Loucy (cell line): ENCODE data around the gene BTBD10.

ENCODE experiments used
- H2AFZ ChIP-seq: fragments of 200-600 bp; sonication (generic); 2 replicates; pipeline ENCODE4 v1.6.0; 2016; ENCODE audit warnings: antibody characterized with exemption, mild to moderate bottlenecking, low read length, moderate library complexity
- H3F3A ChIP-seq: fragments of 200-600 bp; 2 replicates; pipeline ENCODE4 v1.6.0; 2016; ENCODE audit warnings: antibody characterized with exemption, low read depth, mild to moderate bottlenecking
- H3K27me3 ChIP-seq: fragments of 200-600 bp; sonication (generic); 2 replicates; pipeline ENCODE4 v1.6.1; 2014; ENCODE audit warnings: low read length, mild to moderate bottlenecking; ENCODE audit not compliant: insufficient read depth, poor library complexity, severe bottlenecking
- H3K36me3 ChIP-seq: fragments of 200-600 bp; sonication (generic); 2 replicates; pipeline ENCODE4 v1.6.1; 2016; ENCODE audit warnings: low read length; ENCODE audit not compliant: insufficient read depth
- H3K4me1 ChIP-seq: fragments of 200-600 bp; sonication (generic); 2 replicates; pipeline ENCODE4 v1.5.1; 2014; ENCODE audit warnings: low read length, mild to moderate bottlenecking; ENCODE audit not compliant: insufficient read depth, poor library complexity, severe bottlenecking
- H3K4me2 ChIP-seq: fragments of 200-600 bp; sonication (generic); 2 replicates; pipeline ENCODE4 v1.6.0; 2014; ENCODE audit warnings: antibody characterized with exemption, low read length, low read depth, mild to moderate bottlenecking; ENCODE audit not compliant: poor library complexity, severe bottlenecking
- H3K4me3 ChIP-seq: fragments of 200-600 bp; sonication (generic); 2 replicates; pipeline ENCODE4 v1.5.1; 2014; ENCODE audit warnings: low read length, mild to moderate bottlenecking, mixed read lengths; ENCODE audit not compliant: poor library complexity, severe bottlenecking
- H3K79me2 ChIP-seq: fragments of 200-600 bp; sonication (generic); 2 replicates; pipeline ENCODE4 v1.6.1; 2014; ENCODE audit warnings: low read length; ENCODE audit not compliant: insufficient read depth
- H3K9ac ChIP-seq: fragments of 200-600 bp; sonication (generic); 2 replicates; pipeline ENCODE4 v1.6.0; 2014; ENCODE audit warnings: mild to moderate bottlenecking, low read depth, low read length, moderate library complexity; ENCODE audit not compliant: poor library complexity, severe bottlenecking
- H3K9me2 ChIP-seq: fragments of 200-600 bp; sonication (generic); replicated peaks from 2 replicates; pipeline ENCODE4 v1.6.1; 2016; ENCODE audit warnings: low read depth, low read length, mixed read lengths
- H3K9me3 ChIP-seq: fragments of 200-600 bp; sonication (generic); 2 replicates; pipeline ENCODE4 v1.6.1; 2014; ENCODE audit warnings: mild to moderate bottlenecking, antibody characterized with exemption, low read length, low read depth; ENCODE audit not compliant: insufficient read depth
- H4K20me1 ChIP-seq: fragments of 200-600 bp; sonication (generic); 2 replicates; pipeline ENCODE4 v1.6.0; 2014; ENCODE audit warnings: antibody characterized with exemption, low read length, mild to moderate bottlenecking; ENCODE audit not compliant: insufficient read depth, poor library complexity, severe bottlenecking
- EZH2phosphoT487 ChIP-seq: fragments of 200-600 bp; IDR thresholded peaks from 2 replicates; pipeline ENCODE4 v1.6.1; 2018; ENCODE audit warnings: antibody characterized with exemption, mild to moderate bottlenecking, moderate library complexity, borderline replicate concordance
- TF ChIP-seq, protein P1 (sequence below): fragments of 200-600 bp; sonication (generic); conservative IDR thresholded peaks from 2 replicates; pipeline ENCODE4 v1.5.1; 2014; ENCODE audit warnings: mild to moderate bottlenecking, antibody characterized with exemption, low read length

Gene BTBD10

DNA sequence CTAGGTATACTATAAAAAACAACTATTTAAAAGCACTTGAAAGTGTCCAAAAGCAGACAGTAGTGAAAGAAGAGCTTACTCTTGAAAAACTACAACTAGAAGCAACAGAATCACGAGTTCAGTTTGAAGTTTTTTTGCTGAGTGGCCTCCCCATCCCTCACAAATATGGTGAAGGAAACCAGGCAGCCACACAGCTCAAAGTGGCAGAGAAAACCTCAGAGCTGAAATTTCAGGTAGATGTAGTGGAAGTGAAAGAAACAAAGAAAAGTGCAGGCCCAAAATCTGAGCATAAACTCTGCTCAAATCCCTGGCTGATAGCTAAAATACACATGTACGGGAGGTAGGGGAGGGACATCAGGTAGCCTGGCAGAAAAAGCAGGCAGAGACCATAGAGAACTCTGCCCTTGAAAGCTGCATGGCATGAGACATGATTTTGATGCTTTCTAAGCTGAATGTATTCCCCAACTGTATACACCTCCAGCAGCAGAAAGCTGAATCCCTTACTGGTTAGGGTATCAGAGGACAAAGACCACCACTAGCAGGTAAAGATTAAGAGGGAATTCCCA lies 12.1 kb downstream of the BTBD10 start:
- peaks cover 21% of the 10 kb centered on the region for H4K20me1 ChIP-seq
- TF ChIP-seq EZH2phosphoT487 = no peak
- TF ChIP-seq, protein P1, sequence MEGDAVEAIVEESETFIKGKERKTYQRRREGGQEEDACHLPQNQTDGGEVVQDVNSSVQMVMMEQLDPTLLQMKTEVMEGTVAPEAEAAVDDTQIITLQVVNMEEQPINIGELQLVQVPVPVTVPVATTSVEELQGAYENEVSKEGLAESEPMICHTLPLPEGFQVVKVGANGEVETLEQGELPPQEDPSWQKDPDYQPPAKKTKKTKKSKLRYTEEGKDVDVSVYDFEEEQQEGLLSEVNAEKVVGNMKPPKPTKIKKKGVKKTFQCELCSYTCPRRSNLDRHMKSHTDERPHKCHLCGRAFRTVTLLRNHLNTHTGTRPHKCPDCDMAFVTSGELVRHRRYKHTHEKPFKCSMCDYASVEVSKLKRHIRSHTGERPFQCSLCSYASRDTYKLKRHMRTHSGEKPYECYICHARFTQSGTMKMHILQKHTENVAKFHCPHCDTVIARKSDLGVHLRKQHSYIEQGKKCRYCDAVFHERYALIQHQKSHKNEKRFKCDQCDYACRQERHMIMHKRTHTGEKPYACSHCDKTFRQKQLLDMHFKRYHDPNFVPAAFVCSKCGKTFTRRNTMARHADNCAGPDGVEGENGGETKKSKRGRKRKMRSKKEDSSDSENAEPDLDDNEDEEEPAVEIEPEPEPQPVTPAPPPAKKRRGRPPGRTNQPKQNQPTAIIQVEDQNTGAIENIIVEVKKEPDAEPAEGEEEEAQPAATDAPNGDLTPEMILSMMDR = no peak
- H3K9me2 ChIP-seq = no peaks in the 10 kb centered on the region
- peaks cover 10% of the 10 kb centered on the region for H3K4me1 ChIP-seq
- H3K4me3 ChIP-seq = no peak overlapping the region
- no peak overlapping the region for H3K9ac ChIP-seq
- H3K27me3 ChIP-seq = no peaks in the 10 kb centered on the region
- peaks cover 84% of the 10 kb centered on the region for H3K79me2 ChIP-seq
- no peaks in the 10 kb centered on the region for H3F3A ChIP-seq
- H3K4me2 ChIP-seq = peak overlapping the region; percentile 20
- H3K36me3 ChIP-seq = no peaks in the 10 kb centered on the region
- H3K9me3 ChIP-seq = no peaks in the 10 kb centered on the region; the same call in 1 of the 2 replicates
- no peak overlapping the region for H2AFZ ChIP-seq

DNA sequence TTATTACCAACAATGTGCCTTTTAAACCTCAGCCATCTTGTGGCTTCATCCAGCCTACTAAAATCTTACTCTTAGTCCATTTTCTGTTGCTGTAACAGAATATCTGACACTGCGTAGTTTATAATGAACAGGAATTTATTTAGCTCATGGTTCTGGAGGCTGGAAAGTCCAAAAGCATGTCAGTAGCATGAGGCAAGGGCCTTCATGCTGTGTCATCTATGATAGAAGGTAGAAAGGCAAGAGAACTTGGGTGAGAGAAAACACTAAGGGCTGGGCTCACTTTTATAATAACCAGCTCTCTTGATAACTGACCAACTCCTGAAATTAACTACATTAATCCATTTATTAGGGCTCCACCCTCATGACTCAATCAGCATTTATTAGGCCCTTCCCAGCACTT lies 13.5 kb downstream of the BTBD10 start:
- Histone ChIP-seq H3K4me3 (no peak overlapping the region), H3K9ac (no peak overlapping the region), H3F3A (no peaks in the 10 kb centered on the region), H3K9me3 (no peaks in the 10 kb centered on the region; the same call in 1 of the 2 replicates), H3K4me2 (no peak overlapping the region), H3K36me3 (no peaks in the 10 kb centered on the region), H3K4me1 (peaks cover 10% of the 10 kb centered on the region), H3K27me3 (no peaks in the 10 kb centered on the region), H4K20me1 (peaks cover 21% of the 10 kb centered on the region), H3K9me2 (no peaks in the 10 kb centered on the region), H2AFZ (no peak overlapping the region), H3K79me2 (peaks cover 83% of the 10 kb centered on the region)
- TF ChIP-seq EZH2phosphoT487 = no peak
- TF ChIP-seq, protein P1 = no peak

DNA sequence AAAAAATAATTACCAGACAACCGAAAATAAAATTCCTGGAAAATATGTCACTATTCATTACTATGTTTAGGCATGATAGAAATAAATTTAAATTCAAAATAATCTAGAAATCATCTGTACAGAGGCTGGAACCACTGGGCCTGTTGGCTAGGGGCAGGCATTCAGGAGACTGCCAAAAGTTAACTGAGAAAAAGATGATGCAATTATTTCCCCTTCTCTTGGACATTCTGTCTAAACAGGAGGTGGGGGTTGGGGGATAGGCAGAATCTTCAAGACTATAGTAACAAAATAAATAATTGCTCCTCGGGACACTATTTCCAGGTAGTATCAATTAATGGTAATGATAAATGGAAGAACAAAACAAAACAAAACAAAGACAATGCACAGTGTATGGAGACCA lies 14.1 kb downstream of the BTBD10 start:
- Histone ChIP-seq H3K4me1 (peaks cover 10% of the 10 kb centered on the region), H2AFZ (no peak overlapping the region), H3K9me2 (no peaks in the 10 kb centered on the region), H3K4me3 (no peak overlapping the region), H4K20me1 (peaks cover 21% of the 10 kb centered on the region), H3K9me3 (no peaks in the 10 kb centered on the region; the same call in 1 of the 2 replicates), H3K36me3 (no peaks in the 10 kb centered on the region), H3K79me2 (peaks cover 84% of the 10 kb centered on the region), H3K27me3 (no peaks in the 10 kb centered on the region), H3F3A (no peaks in the 10 kb centered on the region), H3K9ac (no peak overlapping the region), H3K4me2 (no peak overlapping the region)
- TF ChIP-seq, protein P1 = no peak
- TF ChIP-seq EZH2phosphoT487 = no peak
